Heart left ventricle (tissue), 13 donors: ENCODE results near the gene CILP2.

Experiments
- POLR2A ChIP-seq, 2 donors: fragments of 450-650 bp; IDR thresholded peaks; one replicate each; pipeline ENCODE4 v1.6.1; 2017; ENCODE audit warnings: antibody characterized with exemption in 2 of 2, mild to moderate bottlenecking in 2 of 2, moderate library complexity in 2 of 2
- TF ChIP-seq, protein P1 (sequence below), 12 donors: fragments of 200-600 bp; sonication (generic) in 4 of 12; IDR thresholded peaks; one replicate each; pipeline versions ENCODE4 v1.5.0 to v1.8.0; 2018 to 2022; ENCODE audit warnings: antibody characterized with exemption in 12 of 12, mild to moderate bottlenecking in 5 of 12
- donor health status: ischemic (EF 13 %, LVEDD 7.1; RV severe dilation, severe dysfunction).
- donor health status: DM: no; HTN: yes; CAD: no.
- donor health status: DM: no; HTN: no; CAD: no.
- donor health status: ischemic (EF 25% LVEDD 6.9; RV normal size, moderate dysfunction).
- donor health status: ischemic (EF 25% LVEDD 5.7; RV mildly dilated, moderate dysfunction).
- donor health status: ischemic (EF 35%, LVEDD 5.7; RV mildly dilated, moderate dysfunction).
- donor health status: nonischemic (EF 11% LVEDD 7.7; RV severe dilation, severe dysfunction).
- donor health status: DM: yes; HTN: yes; CAD: no.
- donor health status: PGD.
- donor health status: ischemic (EF 29% LVEDD 5.4; RV normal size, mild dysfunction).
- donor health status: nonischemic (EF 23%, LVEDD 6.1; RV moderate dilation, normal function).

DNA sequence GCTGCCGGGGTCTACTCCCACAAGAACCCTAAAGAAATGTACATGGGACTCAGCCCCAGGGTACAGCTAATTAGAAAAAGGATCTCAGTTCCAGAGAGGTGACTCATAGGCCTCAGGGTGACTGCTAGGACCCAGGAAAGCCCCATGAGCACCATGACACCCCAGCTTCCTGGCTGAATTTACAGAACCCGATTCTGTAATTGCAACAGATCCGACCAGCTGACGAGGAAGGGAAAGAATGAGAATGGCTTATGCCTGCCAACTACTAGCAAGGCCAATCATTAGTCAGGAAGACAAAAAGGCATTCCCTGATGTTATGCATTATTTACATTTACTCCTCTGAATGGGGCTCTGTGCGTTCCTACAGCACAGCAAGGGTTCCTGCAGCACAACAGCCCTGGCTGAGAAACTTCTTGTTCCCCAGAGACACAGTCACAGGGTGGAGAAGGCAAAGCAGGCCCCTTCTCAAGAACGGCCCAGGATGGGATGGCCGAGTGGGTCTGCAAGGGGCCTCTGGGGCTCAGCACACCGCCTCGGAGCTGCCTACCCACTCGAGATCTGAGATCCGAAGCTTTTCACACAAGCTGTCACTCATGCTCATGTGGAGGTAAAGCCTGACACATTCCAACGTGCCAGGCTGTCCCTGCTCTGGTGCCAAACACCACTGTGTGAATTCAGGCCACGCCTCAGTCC lies 53.2 kb downstream of the CILP2 start:
- no peak for TF ChIP-seq POLR2A (IDR thresholded peaks at IDR 0.05)
- TF ChIP-seq, protein P1, sequence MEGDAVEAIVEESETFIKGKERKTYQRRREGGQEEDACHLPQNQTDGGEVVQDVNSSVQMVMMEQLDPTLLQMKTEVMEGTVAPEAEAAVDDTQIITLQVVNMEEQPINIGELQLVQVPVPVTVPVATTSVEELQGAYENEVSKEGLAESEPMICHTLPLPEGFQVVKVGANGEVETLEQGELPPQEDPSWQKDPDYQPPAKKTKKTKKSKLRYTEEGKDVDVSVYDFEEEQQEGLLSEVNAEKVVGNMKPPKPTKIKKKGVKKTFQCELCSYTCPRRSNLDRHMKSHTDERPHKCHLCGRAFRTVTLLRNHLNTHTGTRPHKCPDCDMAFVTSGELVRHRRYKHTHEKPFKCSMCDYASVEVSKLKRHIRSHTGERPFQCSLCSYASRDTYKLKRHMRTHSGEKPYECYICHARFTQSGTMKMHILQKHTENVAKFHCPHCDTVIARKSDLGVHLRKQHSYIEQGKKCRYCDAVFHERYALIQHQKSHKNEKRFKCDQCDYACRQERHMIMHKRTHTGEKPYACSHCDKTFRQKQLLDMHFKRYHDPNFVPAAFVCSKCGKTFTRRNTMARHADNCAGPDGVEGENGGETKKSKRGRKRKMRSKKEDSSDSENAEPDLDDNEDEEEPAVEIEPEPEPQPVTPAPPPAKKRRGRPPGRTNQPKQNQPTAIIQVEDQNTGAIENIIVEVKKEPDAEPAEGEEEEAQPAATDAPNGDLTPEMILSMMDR (IDR thresholded peaks at IDR 0.05): no peak
